Body of pancreas (tissue), 4 donors: ENCODE measurements around the gene ZBTB12.

ENCODE experiments used
- POLR2A ChIP-seq, 3 donors: fragments of 450-650 bp; IDR thresholded peaks; one replicate each; pipeline ENCODE4 v1.6.1; 2016; ENCODE audit warnings: antibody characterized with exemption in 3 of 3, mild to moderate bottlenecking in 2 of 3
- TF ChIP-seq, protein P1 (sequence below), 7 experiments: fragments of 450-650 bp in 4 of 7; fragments of 200-600 bp in 3 of 7; sonication (generic) in 3 of 7; IDR thresholded peaks; one replicate each; pipeline ENCODE4 v1.5.1; 2016 to 2019; ENCODE audit warnings: antibody characterized with exemption in 7 of 7

DNA sequence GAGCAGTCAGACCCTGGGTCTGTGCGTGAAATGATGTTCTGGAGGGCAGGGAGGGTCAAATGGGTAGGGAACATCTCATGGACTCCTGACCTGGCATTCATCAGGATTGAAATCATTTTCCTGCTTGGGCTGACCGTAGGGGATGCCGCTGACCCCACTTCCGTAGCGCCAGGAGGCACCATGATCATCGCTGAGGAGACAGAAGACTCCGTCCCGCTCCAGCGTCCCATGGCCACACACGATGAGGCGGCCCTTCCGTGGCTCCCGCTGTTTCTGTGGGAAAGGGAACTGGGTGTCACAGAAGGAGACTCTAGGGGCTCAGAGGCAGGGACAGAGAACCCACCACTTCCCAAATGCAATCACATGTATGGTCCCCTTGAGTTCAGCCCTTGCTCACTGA lies 41.5 kb downstream of the ZBTB12 start:
- TF ChIP-seq, protein P1, sequence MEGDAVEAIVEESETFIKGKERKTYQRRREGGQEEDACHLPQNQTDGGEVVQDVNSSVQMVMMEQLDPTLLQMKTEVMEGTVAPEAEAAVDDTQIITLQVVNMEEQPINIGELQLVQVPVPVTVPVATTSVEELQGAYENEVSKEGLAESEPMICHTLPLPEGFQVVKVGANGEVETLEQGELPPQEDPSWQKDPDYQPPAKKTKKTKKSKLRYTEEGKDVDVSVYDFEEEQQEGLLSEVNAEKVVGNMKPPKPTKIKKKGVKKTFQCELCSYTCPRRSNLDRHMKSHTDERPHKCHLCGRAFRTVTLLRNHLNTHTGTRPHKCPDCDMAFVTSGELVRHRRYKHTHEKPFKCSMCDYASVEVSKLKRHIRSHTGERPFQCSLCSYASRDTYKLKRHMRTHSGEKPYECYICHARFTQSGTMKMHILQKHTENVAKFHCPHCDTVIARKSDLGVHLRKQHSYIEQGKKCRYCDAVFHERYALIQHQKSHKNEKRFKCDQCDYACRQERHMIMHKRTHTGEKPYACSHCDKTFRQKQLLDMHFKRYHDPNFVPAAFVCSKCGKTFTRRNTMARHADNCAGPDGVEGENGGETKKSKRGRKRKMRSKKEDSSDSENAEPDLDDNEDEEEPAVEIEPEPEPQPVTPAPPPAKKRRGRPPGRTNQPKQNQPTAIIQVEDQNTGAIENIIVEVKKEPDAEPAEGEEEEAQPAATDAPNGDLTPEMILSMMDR (IDR thresholded peaks at IDR 0.05): no peak
- no peak for TF ChIP-seq POLR2A (IDR thresholded peaks at IDR 0.05)
